GM23338 (cell line): ENCODE data around the gene NAA30. TPM values are rescaled to one million over a fixed set of nuclear protein-coding genes. Genes with fewer than 3 reads are reported as not detected.

ENCODE experiments used
- ATAC-seq: fragments of 200-7000 bp; cut with Tn5 transposase; 3 replicates; pipeline ENCODE4 v1.9.1; 2020
- DNase-seq: peaks from one replicate; pipeline ENCODE4 v3.0.0-alpha.2; 2015; ENCODE audit warnings: low spot score
- H2AFZ ChIP-seq: fragments of 200-600 bp; sonication (generic); 2 replicates; pipeline ENCODE4 v1.8.0; 2016; ENCODE audit warnings: antibody characterized with exemption, mild to moderate bottlenecking, moderate library complexity
- H3F3A ChIP-seq: fragments of 200-600 bp; sonication (generic); replicated peaks from 2 replicates; pipeline ENCODE4 v1.8.0; 2017; ENCODE audit warnings: antibody characterized with exemption, mixed run types, low read depth
- H3K27ac ChIP-seq: fragments of 200-600 bp; sonication (generic); 2 replicates; pipeline ENCODE4 v1.6.1; 2016; ENCODE audit warnings: low read depth
- H3K27me3 ChIP-seq: fragments of 200-600 bp; sonication (generic); 2 replicates; pipeline ENCODE4 v1.8.0; 2016; ENCODE audit warnings: mild to moderate bottlenecking, mixed run types, moderate library complexity; ENCODE audit not compliant: insufficient read depth
- H3K36me3 ChIP-seq: fragments of 200-600 bp; sonication (generic); 2 replicates; pipeline ENCODE4 v1.8.0; 2016; ENCODE audit warnings: mild to moderate bottlenecking; ENCODE audit not compliant: insufficient read depth
- H3K4me1 ChIP-seq: fragments of 200-600 bp; sonication (generic); 2 replicates; pipeline ENCODE4 v1.8.0; 2016; ENCODE audit warnings: mild to moderate bottlenecking, moderate library complexity; ENCODE audit not compliant: insufficient read depth
- H3K4me2 ChIP-seq: fragments of 200-600 bp; sonication (generic); 2 replicates; pipeline ENCODE4 v1.7.1; 2017; ENCODE audit warnings: mixed run types
- H3K4me3 ChIP-seq: fragments of 200-600 bp; sonication (generic); 2 replicates; pipeline ENCODE4 v1.6.1; 2016; ENCODE audit warnings: mixed run types
- H3K79me2 ChIP-seq: fragments of 200-600 bp; sonication (generic); replicated peaks from 2 replicates; pipeline ENCODE4 v1.8.0; 2017; ENCODE audit warnings: mild to moderate bottlenecking; ENCODE audit not compliant: insufficient read depth
- H3K9me2 ChIP-seq: fragments of 200-600 bp; sonication (generic); 2 replicates; pipeline ENCODE4 v1.8.0; 2017; ENCODE audit not compliant: insufficient read depth
- H4K20me1 ChIP-seq: fragments of 200-600 bp; sonication (generic); replicated peaks from 2 replicates; pipeline ENCODE4 v1.8.0; 2017; ENCODE audit warnings: mild to moderate bottlenecking; ENCODE audit not compliant: insufficient read depth
- H3K27ac Mint-ChIP-seq: 2 replicates; pipeline ENCODE4 v1.8.0; 2020; ENCODE audit warnings: inconsistent platforms, mild to moderate bottlenecking, moderate library complexity, mixed read lengths
- H3K27me3 Mint-ChIP-seq: 3 replicates; pipeline ENCODE4 v1.8.0; 2022; ENCODE audit warnings: low read depth, mild to moderate bottlenecking, moderate library complexity, mixed read lengths, inconsistent platforms; ENCODE audit not compliant: insufficient read depth, poor library complexity
- H3K36me3 Mint-ChIP-seq: 3 replicates; pipeline ENCODE4 v1.8.0; 2021; ENCODE audit warnings: low read depth, mild to moderate bottlenecking, inconsistent platforms, moderate library complexity, mixed read lengths
- H3K4me1 Mint-ChIP-seq: 3 replicates; pipeline ENCODE4 v1.8.0; 2020; ENCODE audit warnings: mild to moderate bottlenecking, inconsistent platforms, mixed read lengths
- H3K4me3 Mint-ChIP-seq: 3 replicates; pipeline ENCODE4 v1.8.0; 2021; ENCODE audit warnings: moderate library complexity, mild to moderate bottlenecking, inconsistent platforms, mixed read lengths
- H3K9me3 Mint-ChIP-seq: 3 replicates; pipeline ENCODE4 v1.8.0; 2020; ENCODE audit warnings: moderate library complexity, mild to moderate bottlenecking, inconsistent platforms, mixed read lengths
- CREB1 ChIP-seq: fragments of 250-450 bp; sonication (Bioruptor Pico); IDR thresholded peaks from 2 replicates; pipeline ENCODE4 v1.5.0; 2020; ENCODE audit warnings: low read depth, mild to moderate bottlenecking, moderate library complexity
- EZH2 ChIP-seq: fragments of 200-600 bp; sonication (generic); IDR thresholded peaks from one replicate; pipeline ENCODE4 v1.8.0; 2017; ENCODE audit warnings: antibody characterized with exemption, mild to moderate bottlenecking, low read depth; ENCODE audit not compliant: unreplicated experiment
- EZH2phosphoT487 ChIP-seq: fragments of 200-600 bp; sonication (generic); IDR thresholded peaks from one replicate; pipeline ENCODE4 v1.8.1; 2018; ENCODE audit warnings: antibody characterized with exemption; ENCODE audit not compliant: unreplicated experiment
- NANOG ChIP-seq: IDR thresholded peaks from 2 replicates; pipeline ENCODE4 v1.6.1; 2016; ENCODE audit warnings: antibody characterized with exemption, borderline replicate concordance
- POLR2AphosphoS5 ChIP-seq: IDR thresholded peaks from 2 replicates; pipeline ENCODE4 v1.6.1; 2016; ENCODE audit warnings: antibody characterized with exemption, low read depth
- STAT1 ChIP-seq: IDR thresholded peaks from one replicate; pipeline ENCODE4 v1.6.1; 2016; ENCODE audit warnings: antibody characterized with exemption; ENCODE audit not compliant: unreplicated experiment
- ZNF114 ChIP-seq: fragments of 250-450 bp; sonication (Bioruptor Pico); IDR thresholded peaks from 2 replicates; pipeline ENCODE4 v1.5.0; 2020; ENCODE audit warnings: mild to moderate bottlenecking, moderate library complexity
- ZNF331 ChIP-seq: fragments of 250-450 bp; sonication (Bioruptor Pico); IDR thresholded peaks from 2 replicates; pipeline ENCODE4 v1.5.0; 2020; ENCODE audit warnings: low read depth, mild to moderate bottlenecking, moderate library complexity
- polyA plus RNA-seq: library from polyadenylated mRNA; unstranded; fragments of >200 nt; fragmentation: Nextera tagmentation; extraction: Ambion mirVana; gene quantifications from 2 replicates; pipeline ENCODE4 v1.2.1, GENCODE V29; 2016
- total RNA-seq: library from RNA; depleted of rRNA; stranded (reverse); fragments of >200 nt; shearing (Covaris generic); gene quantifications from 2 replicates; pipeline ENCODE4 v1.2.3, GENCODE V29; 2014
- TF ChIP-seq, protein P1 (sequence below): IDR thresholded peaks from 2 replicates; pipeline ENCODE4 v1.6.1; 2016; ENCODE audit warnings: antibody characterized with exemption
- TF ChIP-seq, protein P2 (sequence below), 2 experiments: fragments of 200-600 bp in 1 of 2; sonication (generic) in 1 of 2; conservative IDR thresholded peaks; 2 replicates each; pipeline versions ENCODE4 v1.5.1 to v1.6.1; 2016 to 2017; ENCODE audit warnings: antibody characterized with exemption in 2 of 2, low read depth in 2 of 2, mild to moderate bottlenecking in 2 of 2, moderate library complexity in 1 of 2
- TF ChIP-seq, protein P3 (sequence below): IDR thresholded peaks from one replicate; pipeline ENCODE4 v1.6.1; 2018; ENCODE audit warnings: antibody characterized with exemption; ENCODE audit not compliant: unreplicated experiment

Gene NAA30
- total and polyA plus RNA-seq, 2 experiments from 2014 or later = 7.5 to 27.1 TPM

DNA sequence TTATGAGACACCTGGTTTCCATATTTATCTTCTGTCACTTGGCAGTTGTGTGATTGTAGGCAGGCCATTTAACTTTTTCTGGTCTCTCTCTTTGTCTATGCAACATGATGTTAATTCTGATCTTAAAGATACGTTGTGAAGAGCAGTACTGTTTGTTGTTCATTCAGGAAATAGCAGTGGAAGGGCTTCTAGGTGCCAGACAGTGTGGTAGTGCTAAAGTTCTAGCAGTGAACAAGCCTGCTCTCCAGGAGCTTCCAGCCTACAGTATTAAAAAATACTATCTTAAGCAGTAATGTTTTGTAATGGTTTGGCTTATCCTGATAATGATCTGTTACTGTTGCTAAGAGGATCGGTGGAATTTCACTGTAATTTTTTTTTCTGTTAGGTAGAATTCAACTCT, 15.2 kb downstream of the NAA30 start (continued):
- TF ChIP-seq, protein P1, sequence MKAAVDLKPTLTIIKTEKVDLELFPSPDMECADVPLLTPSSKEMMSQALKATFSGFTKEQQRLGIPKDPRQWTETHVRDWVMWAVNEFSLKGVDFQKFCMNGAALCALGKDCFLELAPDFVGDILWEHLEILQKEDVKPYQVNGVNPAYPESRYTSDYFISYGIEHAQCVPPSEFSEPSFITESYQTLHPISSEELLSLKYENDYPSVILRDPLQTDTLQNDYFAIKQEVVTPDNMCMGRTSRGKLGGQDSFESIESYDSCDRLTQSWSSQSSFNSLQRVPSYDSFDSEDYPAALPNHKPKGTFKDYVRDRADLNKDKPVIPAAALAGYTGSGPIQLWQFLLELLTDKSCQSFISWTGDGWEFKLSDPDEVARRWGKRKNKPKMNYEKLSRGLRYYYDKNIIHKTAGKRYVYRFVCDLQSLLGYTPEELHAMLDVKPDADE = no peak
- TF ChIP-seq EZH2 (no peak), NANOG (no peak), CREB1 (CRISPR knock-in tag) (no peak), POLR2AphosphoS5 (no peak)
- TF ChIP-seq, protein P2, sequence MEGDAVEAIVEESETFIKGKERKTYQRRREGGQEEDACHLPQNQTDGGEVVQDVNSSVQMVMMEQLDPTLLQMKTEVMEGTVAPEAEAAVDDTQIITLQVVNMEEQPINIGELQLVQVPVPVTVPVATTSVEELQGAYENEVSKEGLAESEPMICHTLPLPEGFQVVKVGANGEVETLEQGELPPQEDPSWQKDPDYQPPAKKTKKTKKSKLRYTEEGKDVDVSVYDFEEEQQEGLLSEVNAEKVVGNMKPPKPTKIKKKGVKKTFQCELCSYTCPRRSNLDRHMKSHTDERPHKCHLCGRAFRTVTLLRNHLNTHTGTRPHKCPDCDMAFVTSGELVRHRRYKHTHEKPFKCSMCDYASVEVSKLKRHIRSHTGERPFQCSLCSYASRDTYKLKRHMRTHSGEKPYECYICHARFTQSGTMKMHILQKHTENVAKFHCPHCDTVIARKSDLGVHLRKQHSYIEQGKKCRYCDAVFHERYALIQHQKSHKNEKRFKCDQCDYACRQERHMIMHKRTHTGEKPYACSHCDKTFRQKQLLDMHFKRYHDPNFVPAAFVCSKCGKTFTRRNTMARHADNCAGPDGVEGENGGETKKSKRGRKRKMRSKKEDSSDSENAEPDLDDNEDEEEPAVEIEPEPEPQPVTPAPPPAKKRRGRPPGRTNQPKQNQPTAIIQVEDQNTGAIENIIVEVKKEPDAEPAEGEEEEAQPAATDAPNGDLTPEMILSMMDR (conservative IDR thresholded peaks at IDR 0.05; ENCODE audit: low read depth in 2 of 2) = no peak

DNA sequence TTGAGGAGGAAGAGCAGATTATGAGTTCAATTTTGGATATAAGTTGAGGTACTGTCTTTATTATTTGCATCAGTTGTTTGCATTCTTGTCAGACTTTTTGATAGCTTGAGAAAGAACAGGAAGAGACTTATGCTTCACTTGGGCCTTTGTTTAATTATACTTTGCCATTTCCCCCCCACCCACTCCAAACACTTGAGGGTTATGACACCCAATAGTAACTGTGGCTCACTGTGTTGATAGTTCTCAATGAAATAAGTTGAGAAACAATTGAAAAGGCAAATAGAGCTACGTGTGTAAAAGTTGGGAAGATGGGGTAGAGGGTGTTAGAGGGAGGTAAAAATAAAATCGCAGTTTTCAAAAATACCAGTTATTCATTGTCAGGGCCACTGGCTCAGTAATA, 17.7 kb downstream of the NAA30 start:
- H3K4me3 ChIP-seq = no peak overlapping the region
- peaks cover 3% of the 10 kb centered on the region; the same call in 1 of the 2 replicates for H4K20me1 ChIP-seq
- ATAC-seq (no peak), DNase-seq (no peak)
- peaks cover 37% of the 10 kb centered on the region; the same call in 1 of the 2 replicates for H3K79me2 ChIP-seq
- no peak overlapping the region for H3K4me2 ChIP-seq
- no peaks in the 10 kb centered on the region for H3K9me2 ChIP-seq
- H3F3A ChIP-seq = no peaks in the 10 kb centered on the region
- Mint-ChIP-seq H3K4me3 (no peak overlapping the region), H3K4me1 (no peaks in the 10 kb centered on the region), H3K27me3 (no peaks in the 10 kb centered on the region), H3K36me3 (peaks cover 8% of the 10 kb centered on the region), H3K27ac (no peak overlapping the region), H3K9me3 (no peaks in the 10 kb centered on the region)
- no peak overlapping the region for H3K27ac ChIP-seq
- no peaks in the 10 kb centered on the region for H3K27me3 ChIP-seq
- no peak overlapping the region for H2AFZ ChIP-seq
- H3K4me1 ChIP-seq = no peaks in the 10 kb centered on the region
- no peak for TF ChIP-seq STAT1
- TF ChIP-seq CREB1 (CRISPR knock-in tag) = no peak
- no peak for TF ChIP-seq EZH2phosphoT487
- H3K36me3 ChIP-seq = peaks cover 9% of the 10 kb centered on the region

DNA sequence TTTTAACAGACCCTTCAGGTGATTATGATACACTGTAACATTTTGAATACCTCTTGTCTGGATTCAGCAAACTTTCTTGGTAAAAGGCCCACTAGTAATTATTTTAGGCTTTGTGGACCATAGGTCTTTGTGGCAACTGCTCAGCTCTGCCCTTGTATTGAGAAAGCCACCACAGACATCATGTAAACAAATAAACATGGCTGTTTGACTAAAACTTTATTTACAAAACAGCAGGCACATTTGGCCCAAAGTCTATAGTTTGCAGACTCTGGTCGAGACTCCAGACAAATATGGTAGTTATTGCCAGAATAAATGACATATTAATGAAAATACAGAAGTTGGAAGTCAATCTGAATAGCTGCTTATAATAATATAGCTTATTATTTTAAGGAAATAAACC, 18.2 kb downstream of the NAA30 start:
- DNase-seq (no peak), ATAC-seq (no peak)
- TF ChIP-seq EZH2 (no peak), STAT1 (no peak), NANOG (no peak), ZNF331 (CRISPR knock-in tag) (no peak), EZH2phosphoT487 (no peak), ZNF114 (CRISPR knock-in tag) (no peak)
- TF ChIP-seq, protein P2 (conservative IDR thresholded peaks at IDR 0.05; ENCODE audit: low read depth in 2 of 2) = no peak
- TF ChIP-seq, protein P3, sequence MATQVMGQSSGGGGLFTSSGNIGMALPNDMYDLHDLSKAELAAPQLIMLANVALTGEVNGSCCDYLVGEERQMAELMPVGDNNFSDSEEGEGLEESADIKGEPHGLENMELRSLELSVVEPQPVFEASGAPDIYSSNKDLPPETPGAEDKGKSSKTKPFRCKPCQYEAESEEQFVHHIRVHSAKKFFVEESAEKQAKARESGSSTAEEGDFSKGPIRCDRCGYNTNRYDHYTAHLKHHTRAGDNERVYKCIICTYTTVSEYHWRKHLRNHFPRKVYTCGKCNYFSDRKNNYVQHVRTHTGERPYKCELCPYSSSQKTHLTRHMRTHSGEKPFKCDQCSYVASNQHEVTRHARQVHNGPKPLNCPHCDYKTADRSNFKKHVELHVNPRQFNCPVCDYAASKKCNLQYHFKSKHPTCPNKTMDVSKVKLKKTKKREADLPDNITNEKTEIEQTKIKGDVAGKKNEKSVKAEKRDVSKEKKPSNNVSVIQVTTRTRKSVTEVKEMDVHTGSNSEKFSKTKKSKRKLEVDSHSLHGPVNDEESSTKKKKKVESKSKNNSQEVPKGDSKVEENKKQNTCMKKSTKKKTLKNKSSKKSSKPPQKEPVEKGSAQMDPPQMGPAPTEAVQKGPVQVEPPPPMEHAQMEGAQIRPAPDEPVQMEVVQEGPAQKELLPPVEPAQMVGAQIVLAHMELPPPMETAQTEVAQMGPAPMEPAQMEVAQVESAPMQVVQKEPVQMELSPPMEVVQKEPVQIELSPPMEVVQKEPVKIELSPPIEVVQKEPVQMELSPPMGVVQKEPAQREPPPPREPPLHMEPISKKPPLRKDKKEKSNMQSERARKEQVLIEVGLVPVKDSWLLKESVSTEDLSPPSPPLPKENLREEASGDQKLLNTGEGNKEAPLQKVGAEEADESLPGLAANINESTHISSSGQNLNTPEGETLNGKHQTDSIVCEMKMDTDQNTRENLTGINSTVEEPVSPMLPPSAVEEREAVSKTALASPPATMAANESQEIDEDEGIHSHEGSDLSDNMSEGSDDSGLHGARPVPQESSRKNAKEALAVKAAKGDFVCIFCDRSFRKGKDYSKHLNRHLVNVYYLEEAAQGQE = no peak
- H3K4me2 ChIP-seq = no peak overlapping the region
- no peak overlapping the region for H3K27ac ChIP-seq
- H3F3A ChIP-seq = no peaks in the 10 kb centered on the region
- no peaks in the 10 kb centered on the region for H3K27me3 ChIP-seq
- peaks cover 31% of the 10 kb centered on the region; the same call in 1 of the 2 replicates for H3K79me2 ChIP-seq
- no peaks in the 10 kb centered on the region for H3K4me1 ChIP-seq
- Mint-ChIP-seq H3K4me1 (no peaks in the 10 kb centered on the region), H3K36me3 (peaks cover 7% of the 10 kb centered on the region), H3K4me3 (no peak overlapping the region), H3K27me3 (no peaks in the 10 kb centered on the region), H3K27ac (no peak overlapping the region), H3K9me3 (no peaks in the 10 kb centered on the region)
- H2AFZ ChIP-seq = no peak overlapping the region
- H4K20me1 ChIP-seq = no peaks in the 10 kb centered on the region
- H3K9me2 ChIP-seq = no peaks in the 10 kb centered on the region
- H3K36me3 ChIP-seq = peaks cover 9% of the 10 kb centered on the region
- no peak overlapping the region for H3K4me3 ChIP-seq
